H9 (cell line): ENCODE data around the gene TFIP11. TPM values are rescaled to one million over a fixed set of nuclear protein-coding genes. Genes with fewer than 3 reads are reported as not detected.
A peak's percentile ranks its signal among the peaks of the same experiment; 100 is the strongest.

Experiments
- DNase-seq: peaks from one replicate; pipeline ENCODE4 v3.0.0-alpha.2; 2017
- H2AFZ ChIP-seq: one replicate; pipeline ENCODE4 v1.6.1; 2013; ENCODE audit warnings: mild to moderate bottlenecking, low read length, control low read depth, moderate library complexity
- H2AK5ac ChIP-seq: 2 replicates; pipeline ENCODE4 v1.6.1; 2013; ENCODE audit warnings: low read length, control low read depth, mixed read lengths; ENCODE audit not compliant: insufficient read length
- H2BK120ac ChIP-seq: one replicate; pipeline ENCODE4 v1.6.1; 2013; ENCODE audit warnings: low read depth, mild to moderate bottlenecking, low read length, control low read depth, inconsistent platforms; ENCODE audit not compliant: poor library complexity, severe bottlenecking
- H2BK12ac ChIP-seq: 2 replicates; pipeline ENCODE4 v1.6.1; 2013; ENCODE audit warnings: low read length, control low read depth, mixed read lengths, low read depth; ENCODE audit not compliant: insufficient read length
- H2BK15ac ChIP-seq: 2 replicates; pipeline ENCODE4 v1.6.1; 2013; ENCODE audit warnings: low read depth, low read length, control low read depth
- H2BK20ac ChIP-seq: one replicate; pipeline ENCODE4 v1.6.1; 2013; ENCODE audit warnings: low read depth, mild to moderate bottlenecking, low read length, control low read depth, inconsistent platforms; ENCODE audit not compliant: poor library complexity, severe bottlenecking
- H2BK5ac ChIP-seq: 2 replicates; pipeline ENCODE4 v1.6.1; 2013; ENCODE audit warnings: low read length, control low read depth, mixed read lengths; ENCODE audit not compliant: insufficient read length
- H3K14ac ChIP-seq: 2 replicates; pipeline ENCODE4 v1.6.1; 2013; ENCODE audit warnings: low read length, control low read depth; ENCODE audit not compliant: insufficient read depth
- H3K18ac ChIP-seq: 2 replicates; pipeline ENCODE4 v1.6.1; 2013; ENCODE audit warnings: low read depth, mild to moderate bottlenecking, mixed read lengths, low read length, control low read depth; ENCODE audit not compliant: insufficient read length
- H3K23ac ChIP-seq: 2 replicates; pipeline ENCODE4 v1.6.1; 2013; ENCODE audit warnings: low read length, control low read depth, mixed read lengths, low read depth; ENCODE audit not compliant: insufficient read length
- H3K23me2 ChIP-seq: 2 replicates; pipeline ENCODE4 v1.6.1; 2013; ENCODE audit warnings: low read depth, mild to moderate bottlenecking, mixed read lengths, low read length, control low read depth; ENCODE audit not compliant: insufficient read length, poor library complexity, severe bottlenecking
- H3K27ac ChIP-seq: 2 replicates; pipeline ENCODE4 v1.5.1; 2013; ENCODE audit warnings: low read length, control low read depth, mixed read lengths, low read depth; ENCODE audit not compliant: insufficient read length
- H3K27me3 ChIP-seq: 2 replicates; pipeline ENCODE4 v1.6.1; 2013; ENCODE audit warnings: low read length, control low read depth, inconsistent platforms; ENCODE audit not compliant: insufficient read depth
- H3K4ac ChIP-seq: 2 replicates; pipeline ENCODE4 v1.6.1; 2013; ENCODE audit warnings: low read depth, mild to moderate bottlenecking, control low read depth, inconsistent platforms, low read length, moderate library complexity
- H3K4me1 ChIP-seq: 2 replicates; pipeline ENCODE4 v1.6.1; 2013; ENCODE audit warnings: low read length, control low read depth, inconsistent platforms; ENCODE audit not compliant: insufficient read depth
- H3K4me2 ChIP-seq: 2 replicates; pipeline ENCODE4 v1.6.1; 2013; ENCODE audit warnings: low read length, control low read depth, mixed read lengths; ENCODE audit not compliant: insufficient read length, insufficient read depth
- H3K56ac ChIP-seq: 2 replicates; pipeline ENCODE4 v1.6.1; 2013; ENCODE audit warnings: low read depth, mild to moderate bottlenecking, mixed read lengths, low read length, control low read depth; ENCODE audit not compliant: insufficient read length
- H3K79me1 ChIP-seq: 2 replicates; pipeline ENCODE4 v1.6.1; 2013; ENCODE audit warnings: low read depth, mild to moderate bottlenecking, moderate library complexity, low read length, control low read depth, inconsistent platforms; ENCODE audit not compliant: insufficient read depth, poor library complexity, severe bottlenecking
- H3K79me2 ChIP-seq: 2 replicates; pipeline ENCODE4 v1.6.1; 2013; ENCODE audit warnings: low read length, control low read depth, inconsistent platforms; ENCODE audit not compliant: insufficient read depth
- H3K9ac ChIP-seq: 2 replicates; pipeline ENCODE4 v1.6.1; 2013; ENCODE audit warnings: low read length, control low read depth, mixed read lengths; ENCODE audit not compliant: insufficient read length; ENCODE audit errors: extremely low read depth
- H3K9me3 ChIP-seq: one replicate; pipeline ENCODE4 v1.6.1; 2013; ENCODE audit warnings: low read depth, low read length, inconsistent platforms; ENCODE audit not compliant: control insufficient read depth
- H3T11ph ChIP-seq: one replicate; pipeline ENCODE4 v1.6.1; 2013; ENCODE audit warnings: mild to moderate bottlenecking, low read length, control low read depth, inconsistent platforms
- H4K20me1 ChIP-seq: one replicate; pipeline ENCODE4 v1.6.1; 2013; ENCODE audit not compliant: control insufficient read depth, insufficient read length, insufficient read depth
- H4K5ac ChIP-seq: 2 replicates; pipeline ENCODE4 v1.6.1; 2013; ENCODE audit warnings: low read depth, mild to moderate bottlenecking, mixed read lengths, low read length, control low read depth; ENCODE audit not compliant: insufficient read length
- H4K8ac ChIP-seq: replicated peaks from 2 replicates; pipeline ENCODE4 v1.6.1; 2013; ENCODE audit warnings: low read length, control low read depth, mixed read lengths, low read depth; ENCODE audit not compliant: insufficient read length
- H4K91ac ChIP-seq: 2 replicates; pipeline ENCODE4 v1.6.1; 2013; ENCODE audit warnings: low read depth, mild to moderate bottlenecking, moderate library complexity, mixed read lengths, low read length, control low read depth; ENCODE audit not compliant: insufficient read length
- H3K27ac Mint-ChIP-seq, 3 experiments: 2 replicates in 2 of 3; 3 replicates in 1 of 3; pipeline ENCODE4 v1.8.0; 2020 to 2021; ENCODE audit warnings: mixed read lengths in 3 of 3, mild to moderate bottlenecking in 1 of 3, moderate library complexity in 1 of 3
- H3K27me3 Mint-ChIP-seq: 2 replicates; pipeline ENCODE4 v1.8.0; 2021; ENCODE audit warnings: low read depth, mild to moderate bottlenecking, moderate library complexity, mixed read lengths
- H3K36me3 Mint-ChIP-seq, 3 experiments: 2 replicates in 2 of 3; 3 replicates in 1 of 3; pipeline ENCODE4 v1.8.0; 2020 to 2021; ENCODE audit warnings: low read depth in 3 of 3, mixed read lengths in 3 of 3; ENCODE audit not compliant: insufficient read depth in 1 of 3
- H3K4me1 Mint-ChIP-seq, 2 experiments: 2 replicates each; pipeline ENCODE4 v1.8.0; 2020; ENCODE audit warnings: mixed read lengths in 2 of 2
- H3K4me3 Mint-ChIP-seq, 2 experiments: 2 replicates in 1 of 2; 3 replicates in 1 of 2; pipeline ENCODE4 v1.8.0; 2020 to 2021; ENCODE audit warnings: mild to moderate bottlenecking in 2 of 2, mixed read lengths in 2 of 2, moderate library complexity in 1 of 2
- H3K9me3 Mint-ChIP-seq, 2 experiments: 2 replicates in 1 of 2; 3 replicates in 1 of 2; pipeline ENCODE4 v1.8.0; 2020; ENCODE audit warnings: mild to moderate bottlenecking in 2 of 2, mixed read lengths in 2 of 2, moderate library complexity in 1 of 2
- WGBS: extraction: QIAGEN DNeasy Blood & Tissue Kit; methylation state at CpG from one replicate; pipeline ENCODE4 v1.1.7; 2013; ENCODE audit warnings: missing lambda C conversion rate, low lambda C conversion rate, mixed read lengths; ENCODE audit not compliant: insufficient read length; ENCODE audit errors: extremely low coverage; 5-methylcytosine and 5-hydroxymethylcytosine counted together
- total RNA-seq: library from RNA; stranded (reverse); gene quantifications from 2 replicates; pipeline ENCODE4 v1.2.1, GENCODE V29; 2021
- TF ChIP-seq, protein P1 (sequence below): fragments of 200-600 bp; sonication (generic); conservative IDR thresholded peaks from 3 replicates; pipeline ENCODE4 v1.8.0; 2021; ENCODE audit warnings: antibody characterized with exemption, mild to moderate bottlenecking

TFIP11 gene
- total RNA-seq, 1 experiment from 2014 or later, result 36.4 TPM

DNA sequence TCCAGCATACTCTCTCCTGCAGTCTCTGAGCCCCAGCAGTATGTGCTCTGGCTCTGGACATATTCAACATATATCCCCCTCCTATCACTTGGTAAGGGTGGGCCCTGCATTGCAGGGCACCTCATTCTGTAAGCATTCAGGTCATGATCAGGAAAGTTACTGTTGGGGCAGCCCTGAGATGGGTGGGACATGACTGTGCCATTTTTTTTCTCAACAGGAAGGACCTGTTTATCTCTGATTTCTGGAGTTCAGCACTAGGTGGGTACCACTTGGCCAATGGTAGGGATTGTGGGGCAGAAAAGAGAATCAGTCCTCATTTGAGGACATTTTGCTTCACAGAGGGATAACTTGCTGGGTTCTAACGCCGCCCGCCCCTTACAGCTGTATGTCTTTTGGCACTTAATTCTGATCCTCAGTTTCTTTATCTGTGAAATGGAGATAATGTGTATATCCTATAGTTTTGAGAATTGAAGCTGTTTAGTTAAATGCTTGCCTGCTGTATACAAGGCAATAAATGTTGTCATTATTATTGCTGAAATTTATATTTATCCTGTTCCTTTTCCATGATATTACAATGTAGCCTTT is 26.4 kb downstream of the TFIP11 start:
- Histone ChIP-seq H4K5ac (no peak overlapping the region), H3K23ac (no peak overlapping the region), H3K56ac (no peak overlapping the region), H3T11ph (no peak overlapping the region), H3K79me2 (peaks cover 3% of the 10 kb centered on the region; the same call in 1 of the 2 replicates), H3K27ac (no peak overlapping the region), H4K20me1 (no peaks in the 10 kb centered on the region), H3K4ac (no peak overlapping the region), H2BK5ac (no peak overlapping the region), H2BK12ac (no peak overlapping the region), H3K79me1 (peaks cover 4% of the 10 kb centered on the region), H3K18ac (no peak overlapping the region), H3K14ac (no peak overlapping the region), H4K91ac (no peak overlapping the region), H3K23me2 (no peaks in the 10 kb centered on the region), H2AFZ (no peak overlapping the region), H3K27me3 (no peaks in the 10 kb centered on the region), H2AK5ac (no peak overlapping the region), H3K4me2 (no peak overlapping the region), H3K9me3 (no peaks in the 10 kb centered on the region), H2BK20ac (no peak overlapping the region), H2BK15ac (no peak overlapping the region), H3K4me1 (no peaks in the 10 kb centered on the region; the same call in 1 of the 2 replicates), H2BK120ac (no peak overlapping the region), H4K8ac (no peak overlapping the region), H3K9ac (no peak overlapping the region)
- Mint-ChIP-seq H3K36me3 (peaks cover 11 to 43% (median 34%) of the 10 kb centered on the region in 3 experiments; a peak in 5 of 7 replicates), H3K27me3 (no peaks in the 10 kb centered on the region), H3K4me3 (peak overlapping the region in 1 of 2 experiments; percentile 96; a peak in 1 of 5 replicates), H3K4me1 (peaks cover 29 to 34% of the 10 kb centered on the region in 2 experiments), H3K9me3 (no peaks in the 10 kb centered on the region; a peak in 1 of 5 replicates), H3K27ac (no peak overlapping the region)
- WGBS, result no CpG with 5 or more reads among the region's 3 CpGs
- DNase-seq, result no peak
- TF ChIP-seq, protein P1, sequence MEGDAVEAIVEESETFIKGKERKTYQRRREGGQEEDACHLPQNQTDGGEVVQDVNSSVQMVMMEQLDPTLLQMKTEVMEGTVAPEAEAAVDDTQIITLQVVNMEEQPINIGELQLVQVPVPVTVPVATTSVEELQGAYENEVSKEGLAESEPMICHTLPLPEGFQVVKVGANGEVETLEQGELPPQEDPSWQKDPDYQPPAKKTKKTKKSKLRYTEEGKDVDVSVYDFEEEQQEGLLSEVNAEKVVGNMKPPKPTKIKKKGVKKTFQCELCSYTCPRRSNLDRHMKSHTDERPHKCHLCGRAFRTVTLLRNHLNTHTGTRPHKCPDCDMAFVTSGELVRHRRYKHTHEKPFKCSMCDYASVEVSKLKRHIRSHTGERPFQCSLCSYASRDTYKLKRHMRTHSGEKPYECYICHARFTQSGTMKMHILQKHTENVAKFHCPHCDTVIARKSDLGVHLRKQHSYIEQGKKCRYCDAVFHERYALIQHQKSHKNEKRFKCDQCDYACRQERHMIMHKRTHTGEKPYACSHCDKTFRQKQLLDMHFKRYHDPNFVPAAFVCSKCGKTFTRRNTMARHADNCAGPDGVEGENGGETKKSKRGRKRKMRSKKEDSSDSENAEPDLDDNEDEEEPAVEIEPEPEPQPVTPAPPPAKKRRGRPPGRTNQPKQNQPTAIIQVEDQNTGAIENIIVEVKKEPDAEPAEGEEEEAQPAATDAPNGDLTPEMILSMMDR, result no peak
